Activated T-cell treated with anti-CD3 and anti-CD28 coated beads, Interleukin-2, amount 50 U/mL, for 24 hours (primary cell): ENCODE results near the gene BRSK2.

Experiments used
- DNase-seq: peaks from one replicate; pipeline ENCODE4 v3.0.0-alpha.2; 2020
- H3K27ac Mint-ChIP-seq: 2 replicates; pipeline ENCODE4 v1.8.0; 2020; ENCODE audit warnings: mild to moderate bottlenecking, mixed read lengths
- H3K27me3 Mint-ChIP-seq: 2 replicates; pipeline ENCODE4 v1.8.0; 2020; ENCODE audit warnings: mixed read lengths
- H3K36me3 Mint-ChIP-seq: 2 replicates; pipeline ENCODE4 v1.8.0; 2020; ENCODE audit warnings: low read depth, mixed read lengths
- H3K4me1 Mint-ChIP-seq: 2 replicates; pipeline ENCODE4 v1.8.0; 2020; ENCODE audit warnings: low read depth, mixed read lengths
- H3K4me3 Mint-ChIP-seq: 2 replicates; pipeline ENCODE4 v1.8.0; 2020; ENCODE audit warnings: mild to moderate bottlenecking, moderate library complexity, mixed read lengths
- H3K9me3 Mint-ChIP-seq: 2 replicates; pipeline ENCODE4 v1.8.0; 2020; ENCODE audit warnings: mixed read lengths

Gene BRSK2

GRCh38 chr11:1487091-1487850, 97.5 kb downstream of the BRSK2 start:
- peaks cover 36% of the 10 kb centered on the region for H3K4me1 Mint-ChIP-seq
- H3K27ac Mint-ChIP-seq = peak overlapping the region; percentile 55
- no peak overlapping the region for H3K4me3 Mint-ChIP-seq
- peaks cover 5% of the 10 kb centered on the region for H3K36me3 Mint-ChIP-seq
- no peaks in the 10 kb centered on the region for H3K9me3 Mint-ChIP-seq
- no peaks in the 10 kb centered on the region for H3K27me3 Mint-ChIP-seq
- DNase-seq = no peak

GRCh38 chr11:1487851-1488574, 98.3 kb downstream of the BRSK2 start:
- Mint-ChIP-seq H3K36me3 (peaks cover 5% of the 10 kb centered on the region), H3K27ac (peak overlapping the region; percentile 55), H3K9me3 (no peaks in the 10 kb centered on the region), H3K4me3 (no peak overlapping the region), H3K4me1 (peaks cover 44% of the 10 kb centered on the region), H3K27me3 (no peaks in the 10 kb centered on the region)
- no peak for DNase-seq

- peaks cover 48% of the 10 kb centered on the region for H3K4me1 Mint-ChIP-seq
- H3K36me3 Mint-ChIP-seq = peaks cover 5% of the 10 kb centered on the region
- no peak overlapping the region for H3K4me3 Mint-ChIP-seq
- H3K9me3 Mint-ChIP-seq = no peaks in the 10 kb centered on the region
- peak overlapping the region; percentile 27 for H3K27ac Mint-ChIP-seq
- DNase-seq = no peak
- H3K27me3 Mint-ChIP-seq = no peaks in the 10 kb centered on the region
Observed at GRCh38 chr11:1488575-1489180, 98.9 kb downstream of the BRSK2 start.

GRCh38 chr11:1490651-1491050, 100.9 kb downstream of the BRSK2 start:
- H3K4me3 Mint-ChIP-seq = no peak overlapping the region
- peaks cover 54% of the 10 kb centered on the region for H3K4me1 Mint-ChIP-seq
- peaks cover under 1% of the 10 kb centered on the region for H3K36me3 Mint-ChIP-seq
- H3K27ac Mint-ChIP-seq = no peak overlapping the region
- DNase-seq = no peak
- H3K9me3 Mint-ChIP-seq = no peaks in the 10 kb centered on the region
- H3K27me3 Mint-ChIP-seq = no peaks in the 10 kb centered on the region

GRCh38 chr11:1491379-1491778, 101.6 kb downstream of the BRSK2 start:
- H3K9me3 Mint-ChIP-seq = no peaks in the 10 kb centered on the region
- H3K27me3 Mint-ChIP-seq = no peaks in the 10 kb centered on the region
- no peak overlapping the region for H3K27ac Mint-ChIP-seq
- no peak for DNase-seq
- no peak overlapping the region for H3K4me3 Mint-ChIP-seq
- H3K4me1 Mint-ChIP-seq = peaks cover 55% of the 10 kb centered on the region
- no peaks in the 10 kb centered on the region for H3K36me3 Mint-ChIP-seq

- Mint-ChIP-seq H3K36me3 (peaks cover 8% of the 10 kb centered on the region), H3K27ac (no peak overlapping the region), H3K27me3 (no peaks in the 10 kb centered on the region), H3K9me3 (no peaks in the 10 kb centered on the region), H3K4me1 (peaks cover 63% of the 10 kb centered on the region), H3K4me3 (no peak overlapping the region)
- no peak for DNase-seq
Observed at GRCh38 chr11:1493650-1494244, 104.0 kb downstream of the BRSK2 start.

GRCh38 chr11:1494650-1495049, 104.9 kb downstream of the BRSK2 start:
- H3K36me3 Mint-ChIP-seq = peaks cover 14% of the 10 kb centered on the region
- peaks cover 61% of the 10 kb centered on the region for H3K4me1 Mint-ChIP-seq
- no peak for DNase-seq
- H3K9me3 Mint-ChIP-seq = no peaks in the 10 kb centered on the region
- no peak overlapping the region for H3K27ac Mint-ChIP-seq
- H3K27me3 Mint-ChIP-seq = no peaks in the 10 kb centered on the region
- H3K4me3 Mint-ChIP-seq = no peak overlapping the region

- no peaks in the 10 kb centered on the region for H3K27me3 Mint-ChIP-seq
- H3K9me3 Mint-ChIP-seq = no peaks in the 10 kb centered on the region
- H3K4me3 Mint-ChIP-seq = no peak overlapping the region
- peaks cover 27% of the 10 kb centered on the region for H3K36me3 Mint-ChIP-seq
- no peak for DNase-seq
- H3K27ac Mint-ChIP-seq = no peak overlapping the region
- peaks cover 63% of the 10 kb centered on the region for H3K4me1 Mint-ChIP-seq
Observed at GRCh38 chr11:1496091-1496760, 106.5 kb downstream of the BRSK2 start.

GRCh38 chr11:1496761-1497095, 107.0 kb downstream of the BRSK2 start:
- Mint-ChIP-seq H3K27ac (no peak overlapping the region), H3K9me3 (no peaks in the 10 kb centered on the region), H3K27me3 (no peaks in the 10 kb centered on the region), H3K36me3 (peaks cover 29% of the 10 kb centered on the region), H3K4me1 (peaks cover 64% of the 10 kb centered on the region), H3K4me3 (no peak overlapping the region)
- DNase-seq = no peak

- H3K4me1 Mint-ChIP-seq = peaks cover 63% of the 10 kb centered on the region
- no peak for DNase-seq
- H3K9me3 Mint-ChIP-seq = no peaks in the 10 kb centered on the region
- H3K4me3 Mint-ChIP-seq = no peak overlapping the region
- no peaks in the 10 kb centered on the region for H3K27me3 Mint-ChIP-seq
- H3K36me3 Mint-ChIP-seq = peaks cover 30% of the 10 kb centered on the region
- H3K27ac Mint-ChIP-seq = peak overlapping the region; percentile 61
Observed at GRCh38 chr11:1497600-1497999, 107.9 kb downstream of the BRSK2 start.

GRCh38 chr11:1498262-1498661, 108.5 kb downstream of the BRSK2 start:
- Mint-ChIP-seq H3K4me3 (no peak overlapping the region), H3K27me3 (no peaks in the 10 kb centered on the region), H3K36me3 (peaks cover 30% of the 10 kb centered on the region), H3K9me3 (no peaks in the 10 kb centered on the region), H3K4me1 (peaks cover 62% of the 10 kb centered on the region), H3K27ac (no peak overlapping the region)
- DNase-seq = no peak

GRCh38 chr11:1499261-1499890, 109.6 kb downstream of the BRSK2 start:
- no peak overlapping the region for H3K4me3 Mint-ChIP-seq
- no peak overlapping the region for H3K27ac Mint-ChIP-seq
- no peaks in the 10 kb centered on the region for H3K9me3 Mint-ChIP-seq
- peaks cover 30% of the 10 kb centered on the region for H3K36me3 Mint-ChIP-seq
- peaks cover 53% of the 10 kb centered on the region for H3K4me1 Mint-ChIP-seq
- DNase-seq = no peak
- no peaks in the 10 kb centered on the region for H3K27me3 Mint-ChIP-seq

- Mint-ChIP-seq H3K36me3 (peaks cover 30% of the 10 kb centered on the region), H3K27ac (no peak overlapping the region), H3K27me3 (no peaks in the 10 kb centered on the region), H3K9me3 (no peaks in the 10 kb centered on the region), H3K4me3 (no peak overlapping the region), H3K4me1 (peaks cover 49% of the 10 kb centered on the region)
- DNase-seq = no peak
Observed at GRCh38 chr11:1499899-1500298, 110.2 kb downstream of the BRSK2 start.
